ENCODE measurements around the gene SHKBP1.
"Not testable (repeated sequence)": the region's sequence is repeated elsewhere in the genome, so short reads cannot be mapped to it uniquely, and the experiment has no call there.

SHKBP1 gene

GRCh38 chr19:40576585-40577451 lies at the start of gene SHKBP1:
SHKBP1 (plus strand) TSS chr19:40576873; CDS start chr19:40576900, 27 bp downstream.
- DNase-seq (ENCODE audit: low spot score), result peak; percentile 96

GRCh38 chr19:40528078-40528477 lies 48.6 kb upstream of the SHKBP1 start:
- DNase-seq (ENCODE audit: low spot score), result no peak

GRCh38 chr19:40528533-40529092 lies 48.1 kb upstream of the SHKBP1 start:
- no peak for DNase-seq (ENCODE audit: low spot score)

GRCh38 chr19:40529093-40529954 lies 47.3 kb upstream of the SHKBP1 start:
- peak; percentile 91 for DNase-seq (ENCODE audit: low spot score)

GRCh38 chr19:40530091-40530901 lies 46.4 kb upstream of the SHKBP1 start:
- no peak for DNase-seq (ENCODE audit: low spot score)

- no peak for DNase-seq (ENCODE audit: low spot score)
Observed at GRCh38 chr19:40533508-40533907, 43.2 kb upstream of the SHKBP1 start.

- DNase-seq (ENCODE audit: low spot score), result no peak
Observed at GRCh38 chr19:40534148-40534547, 42.5 kb upstream of the SHKBP1 start.

GRCh38 chr19:40539070-40539469 lies 37.6 kb upstream of the SHKBP1 start:
- no peak for DNase-seq (ENCODE audit: low spot score)

- DNase-seq (ENCODE audit: low spot score), result no peak
Observed at GRCh38 chr19:40542202-40542859, 34.3 kb upstream of the SHKBP1 start.

- no peak for DNase-seq (ENCODE audit: low spot score)
Observed at GRCh38 chr19:40543029-40543597, 33.6 kb upstream of the SHKBP1 start.

- not testable (repeated sequence) for DNase-seq (ENCODE audit: low spot score)
Observed at GRCh38 chr19:40546153-40546841, 30.4 kb upstream of the SHKBP1 start.

GRCh38 chr19:40547190-40547589 lies 29.5 kb upstream of the SHKBP1 start:
- DNase-seq (ENCODE audit: low spot score), result not testable (repeated sequence)

- no peak for DNase-seq (ENCODE audit: low spot score)
Observed at GRCh38 chr19:40547836-40548235, 28.8 kb upstream of the SHKBP1 start.

GRCh38 chr19:40549007-40549708 lies 27.5 kb upstream of the SHKBP1 start:
- no peak for DNase-seq (ENCODE audit: low spot score)

GRCh38 chr19:40550951-40551350 lies 25.7 kb upstream of the SHKBP1 start:
- DNase-seq (ENCODE audit: low spot score), result no peak

GRCh38 chr19:40552848-40553247 lies 23.8 kb upstream of the SHKBP1 start:
- DNase-seq (ENCODE audit: low spot score), result no peak

- no peak for DNase-seq (ENCODE audit: low spot score)
Observed at GRCh38 chr19:40553885-40554857, 22.5 kb upstream of the SHKBP1 start.

- no peak for DNase-seq (ENCODE audit: low spot score)
Observed at GRCh38 chr19:40555978-40556689, 20.5 kb upstream of the SHKBP1 start.

Measured in left forelimb (tissue), 1 donor.